ENCODE results near the gene COX6A2.

DNA sequence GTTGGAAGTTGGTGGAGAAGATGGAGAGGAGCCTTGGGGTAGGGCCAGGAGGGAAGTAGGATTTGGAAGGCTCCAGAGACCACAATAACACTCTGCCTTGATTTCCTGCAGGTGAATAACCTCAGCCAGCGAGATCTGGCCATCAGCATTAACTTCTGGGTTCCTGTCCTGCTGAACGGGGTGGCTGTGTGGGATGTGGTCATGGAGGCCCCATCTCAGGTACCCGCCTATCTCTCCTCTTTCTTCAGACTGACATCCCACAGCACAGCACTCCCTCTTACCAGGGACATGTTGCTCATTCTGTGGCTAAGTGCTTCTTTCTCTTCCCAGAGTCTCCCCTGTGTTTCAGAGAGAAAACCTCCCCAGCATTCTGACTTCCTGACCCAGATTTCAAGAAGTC lies 4.9 kb downstream of the COX6A2 start:
- TF ChIP-seq, protein P1, sequence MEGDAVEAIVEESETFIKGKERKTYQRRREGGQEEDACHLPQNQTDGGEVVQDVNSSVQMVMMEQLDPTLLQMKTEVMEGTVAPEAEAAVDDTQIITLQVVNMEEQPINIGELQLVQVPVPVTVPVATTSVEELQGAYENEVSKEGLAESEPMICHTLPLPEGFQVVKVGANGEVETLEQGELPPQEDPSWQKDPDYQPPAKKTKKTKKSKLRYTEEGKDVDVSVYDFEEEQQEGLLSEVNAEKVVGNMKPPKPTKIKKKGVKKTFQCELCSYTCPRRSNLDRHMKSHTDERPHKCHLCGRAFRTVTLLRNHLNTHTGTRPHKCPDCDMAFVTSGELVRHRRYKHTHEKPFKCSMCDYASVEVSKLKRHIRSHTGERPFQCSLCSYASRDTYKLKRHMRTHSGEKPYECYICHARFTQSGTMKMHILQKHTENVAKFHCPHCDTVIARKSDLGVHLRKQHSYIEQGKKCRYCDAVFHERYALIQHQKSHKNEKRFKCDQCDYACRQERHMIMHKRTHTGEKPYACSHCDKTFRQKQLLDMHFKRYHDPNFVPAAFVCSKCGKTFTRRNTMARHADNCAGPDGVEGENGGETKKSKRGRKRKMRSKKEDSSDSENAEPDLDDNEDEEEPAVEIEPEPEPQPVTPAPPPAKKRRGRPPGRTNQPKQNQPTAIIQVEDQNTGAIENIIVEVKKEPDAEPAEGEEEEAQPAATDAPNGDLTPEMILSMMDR (IDR thresholded peaks at IDR 0.05; ENCODE audit: poor library complexity), result no peak
- no peak for TF ChIP-seq EZH2 (IDR thresholded peaks at IDR 0.05; ENCODE audit: borderline replicate concordance)
- TF ChIP-seq EZH2phosphoT487 (IDR thresholded peaks at IDR 0.05; ENCODE audit: low read depth, severe bottlenecking, unreplicated experiment), result no peak

Data from hepatocyte (in vitro differentiated cells).